NCI-H2196 treated with DMSO at 0.1 percent for 48 hours (cell line): ENCODE results near the gene DYNLL1.
"Not testable (repeated sequence)": the region's sequence is repeated elsewhere in the genome, so short reads cannot be mapped to it uniquely, and the experiment has no call there.

Experiments
- DNase-seq: peaks from one replicate; lab custom pipeline; 2025; ENCODE audit not compliant: unreplicated experiment; lab: John Stamatoyannopoulos, UW

Gene DYNLL1

DNA sequence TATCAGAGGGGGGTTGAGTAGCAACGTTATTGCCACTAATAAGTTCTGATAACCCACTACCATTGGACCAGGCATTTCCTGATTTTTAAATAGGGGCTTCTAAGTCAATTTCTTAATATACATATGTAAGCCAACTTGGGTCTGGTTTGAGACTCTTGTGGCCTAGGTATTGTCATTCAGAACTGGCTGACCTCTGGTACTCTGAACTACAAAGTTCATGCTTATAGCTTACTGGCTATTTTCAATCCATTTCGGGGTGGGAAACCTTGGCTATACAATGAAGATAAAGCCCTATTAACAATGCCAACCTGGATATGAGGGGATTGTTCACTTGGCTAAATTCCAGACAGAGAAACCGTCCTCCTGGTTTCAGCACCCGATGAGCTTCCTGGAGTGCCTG, 8.7 kb downstream of the DYNLL1 start:
- DNase-seq, result no peak

DNA sequence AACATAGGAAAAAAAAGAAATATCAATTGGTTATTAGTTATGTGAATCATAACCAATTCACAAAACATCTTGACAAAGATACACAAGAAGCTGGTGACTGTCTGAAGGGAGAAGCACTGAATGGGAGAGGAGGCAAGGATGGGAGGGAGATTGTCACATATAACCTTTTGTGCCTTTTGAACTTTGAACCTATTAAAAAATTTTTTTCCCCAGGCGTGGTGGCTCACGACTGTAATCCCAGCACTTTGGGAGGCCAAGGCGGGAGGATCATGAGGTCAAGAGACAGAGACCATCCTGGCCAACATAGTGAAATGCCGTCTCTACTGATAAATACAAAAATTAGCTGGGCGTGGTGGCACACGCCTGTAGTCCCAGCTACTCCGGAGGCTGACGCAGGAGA, 12.6 kb downstream of the DYNLL1 start:
- no peak for DNase-seq

DNA sequence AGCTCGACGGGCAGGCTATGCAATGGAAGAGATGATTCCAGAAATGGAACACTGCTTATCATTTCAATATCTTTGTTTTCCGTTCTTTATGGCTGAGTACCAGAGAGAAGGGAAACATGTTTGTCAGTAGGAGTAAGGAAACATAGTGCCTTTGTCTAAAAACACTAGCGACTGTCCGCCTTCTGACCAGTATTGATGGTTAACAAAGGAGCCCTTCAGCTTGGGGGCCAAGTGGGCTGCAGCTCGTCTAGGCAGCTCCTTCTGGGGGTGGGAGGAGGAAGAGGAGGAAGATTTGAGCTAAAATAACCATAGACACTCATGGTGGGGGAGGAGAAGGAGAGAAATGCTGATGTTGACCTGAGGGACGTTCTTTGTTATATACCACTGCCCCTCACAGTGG, 18.1 kb downstream of the DYNLL1 start:
- DNase-seq, result no peak

DNA sequence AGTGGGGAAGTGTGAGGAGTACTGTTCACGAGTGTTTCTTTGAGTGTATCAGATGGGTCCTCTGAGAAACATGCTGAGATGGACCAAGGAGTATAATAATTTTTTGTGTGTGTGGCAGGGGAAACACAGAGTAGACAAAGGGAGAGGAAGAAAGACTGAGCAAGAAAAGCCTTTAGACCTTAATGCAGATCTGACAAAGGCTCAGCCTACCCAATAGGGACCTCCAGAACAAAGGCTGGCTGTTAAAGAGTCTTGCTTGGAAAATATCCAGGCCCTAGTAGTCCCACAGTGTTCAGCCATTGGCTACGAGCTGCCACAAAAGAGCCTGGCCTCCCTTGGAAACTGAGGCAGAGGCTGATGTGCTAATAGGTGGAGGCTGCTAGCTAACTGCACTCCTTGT, 19.6 kb downstream of the DYNLL1 start:
- DNase-seq, result no peak

DNA sequence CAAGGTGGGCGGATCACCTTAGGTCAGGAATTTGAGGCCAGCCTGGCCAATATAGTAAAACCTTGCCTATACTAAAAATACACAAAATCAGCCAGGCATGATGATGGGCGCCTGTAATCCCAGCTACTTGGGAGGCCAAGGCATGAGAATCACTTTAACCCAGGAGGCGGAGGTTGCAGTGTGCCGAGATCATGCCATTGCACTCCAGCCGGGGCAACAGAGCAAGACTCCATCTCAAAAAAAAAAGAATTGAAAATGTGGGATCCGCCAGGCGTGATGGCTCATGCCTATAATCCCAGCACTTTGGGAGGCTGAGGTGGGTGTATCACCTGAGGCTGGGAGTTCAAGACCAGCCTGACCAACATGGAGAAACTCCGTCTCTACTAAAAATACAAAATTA, 23.4 kb downstream of the DYNLL1 start:
- not testable (repeated sequence) for DNase-seq

DNA sequence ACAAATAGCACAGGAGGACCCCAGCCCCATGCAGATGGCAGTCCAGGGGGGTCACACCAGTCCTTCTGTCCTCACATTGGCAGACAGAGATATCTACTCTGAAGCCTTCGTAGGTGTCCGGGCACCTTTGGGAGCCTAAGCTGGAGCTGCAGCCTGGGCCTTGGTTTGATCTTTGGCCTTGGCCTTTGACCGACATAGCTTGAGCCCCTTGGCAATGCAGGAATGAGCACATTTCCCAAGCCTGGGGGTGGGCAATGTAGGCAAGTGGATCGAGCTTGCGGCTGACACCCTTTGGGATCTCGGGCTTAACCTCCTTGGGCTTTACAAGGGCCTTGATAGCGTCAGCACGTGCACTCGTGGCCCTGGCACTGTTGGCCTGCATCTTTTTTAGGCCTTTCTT, 26.7 kb downstream of the DYNLL1 start:
- no peak for DNase-seq

DNA sequence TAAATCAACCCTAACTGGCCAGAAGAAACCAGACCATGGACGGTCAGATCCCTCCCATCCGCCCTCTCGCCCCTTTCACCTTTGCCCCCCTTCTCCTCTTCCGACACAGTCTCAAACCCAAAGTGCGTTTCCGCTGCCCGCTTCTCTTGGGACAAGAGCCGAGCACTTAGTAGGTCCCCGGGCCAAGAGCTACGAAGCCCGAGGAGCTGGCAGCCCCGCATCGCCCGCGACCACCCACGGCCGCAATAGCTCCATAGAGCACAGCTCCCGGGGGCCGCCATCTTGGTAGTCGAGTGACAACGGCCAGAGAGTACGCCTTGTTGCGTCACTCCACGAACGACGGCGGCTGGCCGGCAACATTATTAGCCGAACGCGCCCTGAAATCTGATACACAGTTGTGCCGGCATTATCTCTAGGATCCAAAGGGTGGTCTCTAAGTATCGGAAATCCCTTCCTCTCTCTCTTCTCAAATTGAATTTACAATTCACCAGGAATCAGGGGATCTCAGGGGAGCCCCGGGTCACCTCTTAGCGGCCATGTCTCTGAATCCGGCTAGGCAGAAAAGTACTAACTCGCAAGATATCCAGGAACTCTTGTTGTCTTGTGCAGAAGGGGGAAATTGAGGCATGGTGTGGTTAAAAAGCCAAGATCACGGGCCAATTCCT, 33.1 kb downstream of the DYNLL1 start, which contains the start of gene COQ5:
Gene COQ5, minus strand, starts transcription at position 298 of the 665 bp plus-strand sequence. Its CDS starts 17 bp downstream, at position 281.
- DNase-seq, result peak; percentile 65

DNA sequence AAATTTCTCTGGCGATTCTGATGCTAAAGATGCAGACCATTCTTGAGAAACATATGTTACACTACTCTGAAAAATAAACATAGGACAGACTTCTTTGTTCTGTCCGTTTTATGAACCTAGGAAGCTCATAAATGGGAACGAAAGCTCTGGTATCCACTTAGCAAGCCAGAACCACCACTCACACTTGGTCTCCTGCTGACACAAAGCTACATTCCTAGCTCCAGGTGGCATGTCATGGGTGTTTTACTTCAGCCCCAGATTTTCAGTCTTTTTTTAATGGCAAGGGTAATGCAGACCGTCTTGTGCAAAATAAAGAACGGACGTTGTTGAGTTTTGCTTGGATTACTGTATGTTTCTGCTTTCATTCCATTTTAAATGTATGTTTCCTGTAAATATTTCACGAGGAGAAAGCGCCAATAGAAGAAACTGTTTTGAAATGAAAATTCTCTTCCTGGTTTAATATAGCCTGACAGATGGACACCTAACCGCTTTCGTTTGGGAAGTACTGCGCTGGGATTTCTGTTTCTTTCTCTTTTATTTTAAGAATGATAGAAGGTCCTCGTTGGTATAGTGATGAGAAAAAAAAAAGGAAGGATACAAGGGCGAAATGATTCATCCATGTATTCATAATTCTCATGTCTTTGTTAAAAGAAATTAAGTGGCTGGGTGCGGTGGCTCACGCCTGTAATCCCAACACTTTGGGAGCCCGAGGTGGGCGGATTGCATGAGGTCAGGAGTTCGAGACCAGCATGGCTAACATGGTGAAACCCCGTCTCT, 33.9 kb downstream of the DYNLL1 start:
- no peak for DNase-seq

DNA sequence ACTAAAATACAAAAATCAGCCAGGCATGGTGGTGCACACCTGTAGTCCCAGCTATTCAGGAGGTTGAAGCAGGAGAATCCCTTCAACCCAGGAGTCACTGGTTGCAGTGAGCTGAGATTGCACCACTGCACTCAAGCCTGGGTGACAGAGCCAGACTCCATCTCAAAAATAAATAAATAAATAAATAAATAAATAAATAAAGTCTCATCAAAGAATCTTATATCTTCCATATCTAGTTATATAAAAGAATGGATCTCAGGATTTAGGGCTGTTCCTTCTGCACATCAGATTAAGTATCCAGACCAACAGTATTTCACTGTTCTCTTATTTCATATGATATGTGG, 34.5 kb downstream of the DYNLL1 start:
- not testable (repeated sequence) for DNase-seq

DNA sequence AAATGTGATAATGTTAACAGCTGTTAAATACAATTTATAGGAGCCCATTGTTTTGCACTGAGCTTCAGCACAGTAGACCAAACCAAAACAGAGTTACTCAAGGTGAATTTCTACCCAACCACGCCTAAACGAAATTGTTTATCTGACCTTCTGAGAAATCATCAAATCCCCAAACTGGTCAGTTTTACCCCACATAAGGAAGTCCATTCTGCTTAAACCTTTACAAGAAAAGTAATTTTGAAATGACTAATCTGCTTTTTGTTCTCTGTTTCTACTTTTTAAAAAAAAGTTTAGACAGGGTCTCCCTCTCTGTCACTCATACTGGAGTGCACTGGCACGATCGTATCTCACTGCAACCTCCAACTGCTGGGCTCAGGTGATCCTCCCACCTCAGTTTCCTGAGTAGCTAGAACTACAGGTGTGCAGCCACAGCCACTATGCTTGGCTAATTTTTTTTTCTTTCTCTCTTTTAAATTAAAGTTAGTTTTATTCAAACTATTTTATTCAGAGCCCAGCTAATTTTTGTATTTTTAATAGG, 36.9 kb downstream of the DYNLL1 start:
- no peak for DNase-seq

DNA sequence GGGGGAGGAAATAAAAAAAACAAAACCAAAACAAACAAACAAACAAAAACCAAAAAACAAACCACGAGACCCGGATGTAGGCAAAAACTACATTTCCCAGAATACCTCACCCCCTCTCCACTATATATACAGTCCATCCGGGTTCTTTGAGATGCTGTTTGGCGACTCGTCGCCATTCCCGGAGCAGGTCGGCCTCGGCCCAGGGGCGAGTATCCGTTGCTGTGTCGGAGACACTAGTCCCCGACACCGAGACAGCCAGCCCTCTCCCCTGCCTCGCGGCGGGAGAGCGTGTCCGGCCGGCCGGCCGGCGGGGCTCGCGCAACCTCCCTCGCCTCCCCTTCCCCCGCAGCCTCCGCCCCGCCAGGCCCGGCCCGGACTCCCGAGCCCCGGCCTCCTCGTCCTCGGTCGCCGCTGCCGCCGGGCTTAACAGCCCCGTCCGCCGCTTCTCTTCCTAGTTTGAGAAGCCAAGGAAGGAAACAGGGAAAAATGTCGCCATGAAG, 38.3 kb downstream of the DYNLL1 start, which contains the start of gene RNF10:
Gene RNF10, plus strand, starts transcription at position 154 of the 500 bp plus-strand sequence. CDS start 456 bp downstream, outside the sequence.
- DNase-seq, result peak; percentile 44

DNA sequence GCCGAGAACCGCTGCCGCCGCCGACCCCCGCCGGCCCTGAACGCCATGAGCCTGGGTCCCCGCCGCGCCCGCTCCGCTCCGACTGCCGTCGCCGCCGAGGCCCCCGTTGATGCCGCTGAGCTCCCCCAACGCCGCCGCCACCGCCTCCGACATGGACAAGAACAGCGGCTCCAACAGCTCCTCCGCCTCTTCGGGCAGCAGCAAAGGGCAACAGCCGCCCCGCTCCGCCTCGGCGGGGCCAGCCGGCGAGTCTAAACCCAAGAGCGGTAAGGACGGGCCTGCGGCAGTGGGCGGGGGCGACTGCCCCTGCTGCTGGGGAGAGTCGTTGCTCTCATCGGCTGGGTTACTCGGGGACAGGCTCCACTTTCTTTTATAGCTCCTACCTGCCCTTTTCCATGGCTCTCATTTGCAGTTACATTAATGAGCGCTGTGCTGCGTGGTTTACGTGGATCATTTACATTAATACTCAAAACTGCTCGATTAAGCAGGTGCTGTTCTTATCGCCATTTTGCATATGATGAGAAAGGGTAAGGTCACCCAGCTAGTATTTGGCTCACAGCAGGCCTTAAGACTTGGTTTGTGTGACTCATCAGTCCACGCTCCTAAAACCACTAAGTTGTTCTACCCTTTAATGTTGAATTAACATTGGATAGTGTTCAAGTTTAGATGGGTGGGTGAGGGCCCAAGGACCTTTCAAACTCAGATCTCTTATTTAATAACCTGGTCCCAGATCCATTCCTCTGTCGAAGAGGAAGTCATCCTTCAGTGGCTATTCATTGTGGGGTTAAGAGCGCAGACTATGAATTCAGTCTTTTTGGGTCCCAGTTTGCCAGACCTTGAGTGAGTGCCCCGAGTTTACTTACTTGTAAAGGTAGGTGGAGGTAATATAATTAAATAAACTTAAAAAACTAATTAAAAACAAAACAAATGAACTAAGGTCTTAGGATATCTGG, 39.1 kb downstream of the DYNLL1 start:
- no peak for DNase-seq

DNA sequence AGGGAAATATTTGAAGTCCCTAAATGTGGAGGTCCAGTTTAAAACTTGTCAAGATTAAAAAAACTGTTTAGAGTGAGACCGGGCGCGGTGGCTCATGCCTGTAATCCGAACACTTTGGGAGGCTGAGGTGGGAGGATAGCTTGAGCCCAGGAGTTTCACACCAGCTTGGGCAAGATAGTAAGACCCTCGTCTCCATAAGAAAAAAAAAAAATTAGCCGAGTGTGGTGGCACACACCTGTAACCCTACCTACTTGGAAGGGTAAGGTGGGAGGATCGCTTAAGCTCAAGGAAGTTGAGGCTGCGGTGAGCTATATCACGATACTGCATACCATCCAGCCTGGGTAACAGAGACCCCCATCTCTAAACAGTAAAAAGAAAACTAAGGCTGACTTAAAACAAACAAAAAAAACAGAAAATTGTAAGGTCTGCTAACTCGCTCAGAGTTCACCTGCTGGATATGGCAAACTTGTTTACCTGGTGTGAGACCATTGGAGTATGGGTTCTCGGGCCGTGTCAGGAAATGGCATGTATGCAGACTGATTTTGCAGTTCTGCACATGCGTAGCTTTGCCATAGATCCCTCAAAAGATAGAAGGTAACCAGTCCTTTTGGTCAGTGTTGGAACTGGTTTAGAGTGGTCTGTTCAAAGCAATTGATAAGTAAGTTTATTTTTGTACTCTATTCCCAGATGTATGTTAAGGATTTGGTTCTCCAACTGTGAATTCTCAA, 40.3 kb downstream of the DYNLL1 start:
- no peak for DNase-seq

DNA sequence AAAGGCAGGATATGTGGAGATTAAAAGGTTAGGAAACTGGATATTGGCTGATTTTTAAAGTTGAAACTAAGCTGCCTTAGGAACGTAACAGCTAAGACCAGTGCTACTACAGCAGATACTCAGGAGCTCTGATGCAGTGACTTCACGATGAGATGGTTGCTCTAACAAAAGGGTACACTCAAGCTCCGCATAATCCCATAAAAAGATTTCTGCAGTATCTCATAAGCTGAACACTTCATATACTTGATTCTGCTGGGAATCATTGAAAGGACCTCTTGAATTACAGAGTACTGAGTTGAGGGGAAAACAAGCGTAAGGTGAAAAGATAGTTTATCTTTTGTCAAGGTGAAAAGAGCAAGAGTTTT, 41.9 kb downstream of the DYNLL1 start:
- no peak for DNase-seq

DNA sequence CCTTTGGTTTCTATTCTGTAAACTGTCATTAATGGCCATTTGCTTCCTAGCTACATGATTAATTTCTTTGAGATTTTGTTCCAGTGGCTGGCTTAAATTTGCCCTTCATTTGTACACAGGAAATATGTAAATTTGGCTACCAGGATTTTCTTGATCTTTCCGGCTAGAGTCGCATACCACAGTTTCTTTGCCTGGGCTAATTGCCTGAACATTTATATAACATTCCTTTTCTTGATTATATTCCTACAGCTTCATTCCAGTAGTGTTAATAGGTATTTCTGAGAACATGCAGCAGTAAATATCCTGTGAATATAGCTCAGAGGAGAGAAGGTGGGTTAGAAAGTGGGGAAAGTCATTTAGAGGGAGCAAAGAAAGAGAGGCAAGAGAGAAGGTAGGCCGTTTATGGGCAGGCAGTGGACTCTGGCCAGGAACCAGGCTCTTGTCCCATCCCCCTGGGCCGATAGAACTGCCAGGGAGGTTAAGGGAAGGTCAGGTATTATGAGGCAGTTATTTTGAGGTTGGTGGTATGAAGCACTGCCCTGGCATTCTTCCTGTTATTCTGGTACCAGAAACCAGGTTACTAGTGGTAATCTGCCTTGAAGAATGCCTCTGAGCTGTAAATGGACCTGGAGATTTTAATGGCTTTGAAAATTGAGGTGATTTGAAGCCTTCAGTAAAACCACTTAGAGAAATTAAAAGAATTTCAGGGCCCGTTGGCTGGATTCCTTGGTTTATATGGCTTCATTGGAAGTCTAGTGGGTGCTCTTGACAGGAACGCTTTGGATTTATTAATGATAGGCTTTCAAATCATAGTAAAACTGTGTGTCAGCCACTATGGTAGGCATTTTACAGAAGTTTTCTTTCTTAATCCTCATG, 42.6 kb downstream of the DYNLL1 start:
- DNase-seq, result peak; percentile 48

DNA sequence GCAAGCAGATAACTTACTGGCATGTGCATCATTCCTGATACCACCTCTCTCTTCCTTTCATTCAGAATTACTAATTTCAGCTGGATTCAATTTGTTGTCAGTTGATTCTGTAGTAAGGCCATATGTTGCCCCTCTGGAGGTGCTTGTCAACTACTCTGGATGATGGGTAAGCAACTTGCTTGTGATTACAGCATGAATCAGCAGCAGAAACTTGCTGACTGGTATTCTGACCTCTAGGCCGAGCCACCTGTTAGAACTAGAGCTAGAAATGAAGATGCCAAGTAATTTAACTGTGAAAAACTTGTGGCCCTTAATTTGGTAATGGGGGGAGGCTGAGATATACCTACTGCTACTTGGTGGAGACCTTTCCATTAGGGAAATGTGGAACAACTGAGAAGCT, 43.4 kb downstream of the DYNLL1 start:
- no peak for DNase-seq

DNA sequence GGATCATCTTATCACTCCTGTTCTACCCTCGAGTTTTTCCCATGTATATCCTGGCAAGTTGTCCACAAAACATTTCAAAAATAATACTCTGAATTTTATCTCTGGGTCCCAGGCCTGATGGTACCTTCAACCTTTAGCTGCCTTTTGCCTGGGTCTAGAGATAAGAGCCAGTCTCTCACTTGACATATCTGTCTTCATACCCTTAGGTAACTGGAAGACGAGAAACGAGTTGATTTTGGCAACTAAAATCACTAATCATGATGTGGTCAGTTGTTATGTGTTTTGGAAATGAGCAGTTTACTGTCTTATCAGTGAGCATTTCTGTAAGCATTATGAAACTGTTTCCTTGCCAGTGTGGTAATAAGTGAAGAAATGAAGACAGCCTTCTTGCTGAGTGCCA, 44.5 kb downstream of the DYNLL1 start:
- no peak for DNase-seq

DNA sequence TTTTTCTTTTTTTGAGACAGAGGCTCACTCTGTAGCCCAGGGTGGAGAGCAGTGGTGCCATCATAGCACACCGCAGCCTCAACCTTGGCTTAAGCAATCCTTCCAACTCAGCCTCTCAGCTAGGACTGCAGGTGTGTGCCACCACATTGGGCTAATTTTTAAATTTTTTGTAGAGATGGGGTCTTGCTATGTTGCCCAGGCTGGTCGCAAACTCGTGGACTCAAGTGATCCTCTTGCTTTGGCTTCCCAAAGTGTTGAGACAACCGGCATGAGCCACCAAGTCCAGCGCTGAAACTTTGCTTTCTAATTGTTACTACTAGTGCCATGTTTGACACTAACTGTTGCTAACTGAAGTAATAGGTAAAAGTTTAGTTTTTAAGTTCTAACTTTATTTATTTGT, 46.3 kb downstream of the DYNLL1 start:
- DNase-seq, result no peak

DNA sequence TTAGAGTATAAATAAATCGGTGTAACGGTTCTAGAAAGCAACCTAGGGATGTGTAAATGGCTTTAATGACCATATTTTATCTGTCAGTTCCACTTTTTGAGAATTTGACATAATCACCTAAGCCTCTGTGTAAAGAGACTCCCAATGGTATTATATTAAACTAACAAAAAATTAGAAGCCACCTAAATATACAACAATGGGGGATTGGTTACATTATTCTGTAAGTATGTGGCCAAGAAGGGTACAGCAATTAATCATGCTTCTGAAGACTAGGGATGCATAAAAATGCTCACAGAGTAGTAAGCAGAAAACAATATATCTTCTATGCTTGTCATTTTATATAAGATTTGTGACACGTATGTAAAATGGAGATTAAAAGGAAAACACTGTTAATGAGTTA, 48.8 kb downstream of the DYNLL1 start:
- no peak for DNase-seq

DNA sequence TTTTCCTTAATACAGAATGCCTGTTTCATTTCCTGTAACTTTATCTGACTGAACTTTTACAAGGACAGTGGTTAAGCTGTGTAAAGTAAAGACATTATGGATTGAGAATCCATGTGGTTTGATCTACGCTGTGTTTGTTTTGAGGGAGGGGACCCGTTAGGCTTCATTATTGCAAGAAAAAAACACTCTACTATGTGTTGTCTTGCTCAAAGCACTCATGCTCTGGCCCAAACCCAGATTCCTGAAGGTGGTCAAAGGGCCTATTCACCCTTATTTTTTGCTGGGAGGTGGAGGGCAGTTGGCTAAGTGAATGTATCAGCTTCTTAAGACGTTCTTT, 50.1 kb downstream of the DYNLL1 start:
- no peak for DNase-seq
